Measurements from ENCODE around the gene FCHSD2.
A peak's percentile ranks its signal among the peaks of the same experiment; 100 is the strongest.

FCHSD2 gene

GRCh38 chr11:73047773-73048371 lies 94.2 kb downstream of the FCHSD2 start:
- H3K4me3 ChIP-seq (ENCODE audit: low read depth in 1 of 2, low read length in 2 of 2): no peak overlapping the region
- no peak for ATAC-seq (ENCODE audit: insufficient read depth, low read depth)
- no peak for TF ChIP-seq EZH2 (IDR thresholded peaks at IDR 0.05; ENCODE audit: borderline replicate concordance, low read depth, low read length, severe bottlenecking)
- TF ChIP-seq CTCF (IDR thresholded peaks at IDR 0.05; ENCODE audit: borderline replicate concordance, extremely low read depth, low read length, poor library complexity, severe bottlenecking): no peak
- no peak overlapping the region for H3K4me2 ChIP-seq (ENCODE audit: insufficient read depth, low read length)
- no peaks in the 10 kb centered on the region for H3K9me3 ChIP-seq (ENCODE audit: insufficient read depth, low read length, severe bottlenecking)
- no peaks in the 10 kb centered on the region; the same call in 1 of the 2 replicates for H3K36me3 ChIP-seq (ENCODE audit: insufficient read depth, low read length)
- H4K20me1 ChIP-seq (ENCODE audit: insufficient read depth, low read length): 0 out of 2 replicates have a peak, but pooled peaks cover 3% of the 10 kb centered on the region
- H3K27me3 ChIP-seq (ENCODE audit: insufficient read depth, low read length, poor library complexity): no peaks in the 10 kb centered on the region
- no peak for DNase-seq
- no peak overlapping the region for H3K9ac ChIP-seq (ENCODE audit: low read depth, low read length)
- no peaks in the 10 kb centered on the region; the same call in 1 of the 2 replicates for H3K4me1 ChIP-seq (ENCODE audit: insufficient read depth, low read length)
- H3K79me2 ChIP-seq (ENCODE audit: insufficient read depth, low read length): peaks cover 18% of the 10 kb centered on the region; the same call in 1 of the 2 replicates
- no peak overlapping the region for H2AFZ ChIP-seq (ENCODE audit: low read depth, low read length)
- H3K27ac ChIP-seq (ENCODE audit: low read length): no peak overlapping the region

GRCh38 chr11:73040046-73040445 lies 102.1 kb downstream of the FCHSD2 start:
- no peak for TF ChIP-seq EZH2 (IDR thresholded peaks at IDR 0.05; ENCODE audit: borderline replicate concordance, low read depth, low read length, severe bottlenecking)
- no peak for TF ChIP-seq CTCF (IDR thresholded peaks at IDR 0.05; ENCODE audit: borderline replicate concordance, extremely low read depth, low read length, poor library complexity, severe bottlenecking)
- H3K4me1 ChIP-seq (ENCODE audit: insufficient read depth, low read length): peaks cover 12% of the 10 kb centered on the region
- H3K9ac ChIP-seq (ENCODE audit: low read depth, low read length): no peak overlapping the region
- ATAC-seq (ENCODE audit: insufficient read depth, low read depth) (no peak), DNase-seq (no peak)
- H3K9me3 ChIP-seq (ENCODE audit: insufficient read depth, low read length, severe bottlenecking): no peaks in the 10 kb centered on the region
- H3K27me3 ChIP-seq (ENCODE audit: insufficient read depth, low read length, poor library complexity): no peaks in the 10 kb centered on the region
- no peaks in the 10 kb centered on the region for H3K36me3 ChIP-seq (ENCODE audit: insufficient read depth, low read length)
- no peaks in the 10 kb centered on the region for H3K79me2 ChIP-seq (ENCODE audit: insufficient read depth, low read length)
- H3K4me2 ChIP-seq (ENCODE audit: insufficient read depth, low read length): no peak overlapping the region
- H2AFZ ChIP-seq (ENCODE audit: low read depth, low read length): no peak overlapping the region
- no peak overlapping the region for H3K4me3 ChIP-seq (ENCODE audit: low read depth in 1 of 2, low read length in 2 of 2)
- H4K20me1 ChIP-seq (ENCODE audit: insufficient read depth, low read length): no peaks in the 10 kb centered on the region
- H3K27ac ChIP-seq (ENCODE audit: low read length): no peak overlapping the region

GRCh38 chr11:73034777-73035176 lies 107.3 kb downstream of the FCHSD2 start:
- Histone ChIP-seq H3K36me3 (ENCODE audit: insufficient read depth, low read length) (no peaks in the 10 kb centered on the region; the same call in 1 of the 2 replicates), H4K20me1 (ENCODE audit: insufficient read depth, low read length) (no peaks in the 10 kb centered on the region; the same call in 1 of the 2 replicates), H3K4me3 (ENCODE audit: low read depth in 1 of 2, low read length in 2 of 2) (no peak overlapping the region), H2AFZ (ENCODE audit: low read depth, low read length) (no peak overlapping the region), H3K4me1 (ENCODE audit: insufficient read depth, low read length) (peaks cover 31% of the 10 kb centered on the region), H3K79me2 (ENCODE audit: insufficient read depth, low read length) (0 out of 2 replicates have a peak, but pooled peaks cover 6% of the 10 kb centered on the region), H3K4me2 (ENCODE audit: insufficient read depth, low read length) (peak overlapping the region; percentile 52), H3K9ac (ENCODE audit: low read depth, low read length) (0 out of 2 replicates have a peak overlapping the region, but pooled peaks have one; percentile 11), H3K9me3 (ENCODE audit: insufficient read depth, low read length, severe bottlenecking) (no peaks in the 10 kb centered on the region), H3K27me3 (ENCODE audit: insufficient read depth, low read length, poor library complexity) (no peaks in the 10 kb centered on the region), H3K27ac (ENCODE audit: low read length) (peak overlapping the region; percentile 52)
- TF ChIP-seq CTCF (IDR thresholded peaks at IDR 0.05; ENCODE audit: borderline replicate concordance, extremely low read depth, low read length, poor library complexity, severe bottlenecking): no peak
- TF ChIP-seq EZH2 (IDR thresholded peaks at IDR 0.05; ENCODE audit: borderline replicate concordance, low read depth, low read length, severe bottlenecking): no peak
- ATAC-seq (ENCODE audit: insufficient read depth, low read depth): peak; percentile 36
- DNase-seq: no peak

All from DND-41 (cell line).